GM10248 (cell line): ENCODE measurements around the gene RPL7A.
"Not testable (repeated sequence)": the region's sequence is repeated elsewhere in the genome, so short reads cannot be mapped to it uniquely, and the experiment has no call there.

Source experiments
- CTCF ChIA-PET: fragments of 300-600 bp; sonication (Branson Sonifier 250); formaldehyde crosslinking; extraction: SDS; loops from one replicate; lab custom pipeline; 2021; ENCODE audit warnings: antibody characterized with exemption; lab: Yijun Ruan, JAX
- POLR2A ChIA-PET: fragments of 350-650 bp; sonication (Branson Sonifier 250); formaldehyde crosslinking; extraction: SDS; loops from one replicate; lab custom pipeline; 2020; ENCODE audit warnings: antibody characterized with exemption; lab: Yijun Ruan, JAX
- DNase-seq: peaks from one replicate; pipeline ENCODE4 v3.0.0; 2012; ENCODE audit errors: extremely low spot score
- CTCF ChIP-seq: IDR thresholded peaks from 2 replicates; pipeline ENCODE4 v1.5.1; 2012; ENCODE audit warnings: mild to moderate bottlenecking, low read depth; ENCODE audit errors: extremely low read depth, missing control alignments, control extremely low read depth

RPL7A gene

GRCh38 chr9:133321411-133321935, 26.5 kb upstream of the RPL7A start:
- ChIA-PET POLR2A (no interaction called here), CTCF (interaction anchor here (0.8 kb wide), 1 partner anchor 8 kb away, joined by 4 read pairs; no protein-coding TSS in a partner anchor)
- no peak for TF ChIP-seq CTCF
- DNase-seq, result no peak

GRCh38 chr9:133322701-133323100, 25.3 kb upstream of the RPL7A start:
- DNase-seq, result no peak
- POLR2A ChIA-PET, result interaction anchor here (0.6 kb wide), 1 partner anchor 135 kb away, joined by 4 read pairs; no protein-coding TSS in a partner anchor
- CTCF ChIA-PET, result no interaction called here
- TF ChIP-seq CTCF, result no peak

GRCh38 chr9:133323211-133323610, 24.8 kb upstream of the RPL7A start:
- POLR2A ChIA-PET, result no interaction called here
- no peak for DNase-seq
- CTCF ChIA-PET, result no interaction called here
- no peak for TF ChIP-seq CTCF

- no peak for DNase-seq
- ChIA-PET POLR2A (no interaction called here), CTCF (no interaction called here)
- TF ChIP-seq CTCF, result no peak
These were observed 23.9 kb upstream of the RPL7A start for GRCh38 chr9:133323991-133324703.

GRCh38 chr9:133327021-133327420, 21.0 kb upstream of the RPL7A start:
- CTCF ChIA-PET, POLR2A ChIA-PET, DNase-seq: not testable (repeated sequence)

GRCh38 chr9:133327834-133328484, 20.1 kb upstream of the RPL7A start:
- POLR2A ChIA-PET, result no interaction called here
- DNase-seq, result no peak
- TF ChIP-seq CTCF, result no peak
- CTCF ChIA-PET, result no interaction called here
